ENCODE data around the gene TMEM41A.
"Not testable (repeated sequence)": the region's sequence is repeated elsewhere in the genome, so short reads cannot be mapped to it uniquely, and the experiment has no call there.

Gene TMEM41A

GRCh38 chr3:185489462-185489861 lies 9.4 kb downstream of the TMEM41A start:
- WGBS, 2 experiments, result 94 to 95% methylated on average over 3 of the region's 3 CpGs
- H3K27me3 ChIP-seq (ENCODE audit: control insufficient read depth, insufficient read depth, low read length, poor library complexity, severe bottlenecking), result no peaks in the 10 kb centered on the region
- no peak overlapping the region for H3K4me3 ChIP-seq (ENCODE audit: insufficient read depth, low read depth, low read length)
- no peaks in the 10 kb centered on the region for H3K9me3 ChIP-seq (ENCODE audit: control insufficient read depth, low read length)
- H3K4me1 ChIP-seq (ENCODE audit: control insufficient read depth, insufficient read depth, low read length), result no peaks in the 10 kb centered on the region
- no peak overlapping the region for H3K27ac ChIP-seq (ENCODE audit: insufficient read depth, low read depth, low read length, poor library complexity, severe bottlenecking)
- H3K36me3 ChIP-seq (ENCODE audit: control insufficient read depth, insufficient read depth, low read length), result peaks cover 7% of the 10 kb centered on the region

GRCh38 chr3:185488465-185488864 lies 10.4 kb downstream of the TMEM41A start:
- H3K4me1 ChIP-seq (ENCODE audit: control insufficient read depth, insufficient read depth, low read length), result no peaks in the 10 kb centered on the region
- no peak overlapping the region for H3K27ac ChIP-seq (ENCODE audit: insufficient read depth, low read depth, low read length, poor library complexity, severe bottlenecking)
- no peaks in the 10 kb centered on the region for H3K27me3 ChIP-seq (ENCODE audit: control insufficient read depth, insufficient read depth, low read length, poor library complexity, severe bottlenecking)
- H3K36me3 ChIP-seq (ENCODE audit: control insufficient read depth, insufficient read depth, low read length), result no peaks in the 10 kb centered on the region
- H3K4me3 ChIP-seq (ENCODE audit: insufficient read depth, low read depth, low read length), result no peak overlapping the region
- whole genome bisulfite sequencing, 2 experiments, result 92 to 93% methylated on average over 5 of the region's 5 CpGs
- H3K9me3 ChIP-seq (ENCODE audit: control insufficient read depth, low read length), result no peaks in the 10 kb centered on the region

GRCh38 chr3:185486394-185486793 lies 12.4 kb downstream of the TMEM41A start:
- no peaks in the 10 kb centered on the region for H3K4me1 ChIP-seq (ENCODE audit: control insufficient read depth, insufficient read depth, low read length)
- H3K27me3 ChIP-seq (ENCODE audit: control insufficient read depth, insufficient read depth, low read length, poor library complexity, severe bottlenecking), result no peaks in the 10 kb centered on the region
- H3K36me3 ChIP-seq (ENCODE audit: control insufficient read depth, insufficient read depth, low read length), result no peaks in the 10 kb centered on the region
- 94 to 95% methylated on average over 5 of the region's 5 CpGs for WGBS, 2 experiments
- no peak overlapping the region for H3K4me3 ChIP-seq (ENCODE audit: insufficient read depth, low read depth, low read length)
- no peak overlapping the region for H3K27ac ChIP-seq (ENCODE audit: insufficient read depth, low read depth, low read length, poor library complexity, severe bottlenecking)
- H3K9me3 ChIP-seq (ENCODE audit: control insufficient read depth, low read length), result no peaks in the 10 kb centered on the region

GRCh38 chr3:185484296-185484695 lies 14.5 kb downstream of the TMEM41A start:
- no peak overlapping the region for H3K27ac ChIP-seq (ENCODE audit: insufficient read depth, low read depth, low read length, poor library complexity, severe bottlenecking)
- H3K36me3 ChIP-seq (ENCODE audit: control insufficient read depth, insufficient read depth, low read length), result no peaks in the 10 kb centered on the region
- H3K4me3 ChIP-seq (ENCODE audit: insufficient read depth, low read depth, low read length), result no peak overlapping the region
- H3K4me1 ChIP-seq (ENCODE audit: control insufficient read depth, insufficient read depth, low read length), result no peaks in the 10 kb centered on the region
- no peaks in the 10 kb centered on the region for H3K9me3 ChIP-seq (ENCODE audit: control insufficient read depth, low read length)
- H3K27me3 ChIP-seq (ENCODE audit: control insufficient read depth, insufficient read depth, low read length, poor library complexity, severe bottlenecking), result no peaks in the 10 kb centered on the region
- WGBS, 2 experiments, result 91 to 96% methylated on average over 3 of the region's 3 CpGs

- Histone ChIP-seq H3K36me3 (ENCODE audit: control insufficient read depth, insufficient read depth, low read length) (no peaks in the 10 kb centered on the region), H3K27me3 (ENCODE audit: control insufficient read depth, insufficient read depth, low read length, poor library complexity, severe bottlenecking) (no peaks in the 10 kb centered on the region), H3K27ac (ENCODE audit: insufficient read depth, low read depth, low read length, poor library complexity, severe bottlenecking) (no peak overlapping the region), H3K4me1 (ENCODE audit: control insufficient read depth, insufficient read depth, low read length) (no peaks in the 10 kb centered on the region), H3K4me3 (ENCODE audit: insufficient read depth, low read depth, low read length) (no peak overlapping the region), H3K9me3 (ENCODE audit: control insufficient read depth, low read length) (no peaks in the 10 kb centered on the region)
- 82 to 100% methylated on average over 1 of the region's 2 CpGs for WGBS, 2 experiments
These were observed 19.4 kb downstream of the TMEM41A start for GRCh38 chr3:185479373-185479945.

GRCh38 chr3:185477316-185477715 lies 21.5 kb downstream of the TMEM41A start:
- H3K4me3 ChIP-seq (ENCODE audit: insufficient read depth, low read depth, low read length), result no peak overlapping the region
- no peaks in the 10 kb centered on the region for H3K36me3 ChIP-seq (ENCODE audit: control insufficient read depth, insufficient read depth, low read length)
- no peaks in the 10 kb centered on the region for H3K4me1 ChIP-seq (ENCODE audit: control insufficient read depth, insufficient read depth, low read length)
- no peak overlapping the region for H3K27ac ChIP-seq (ENCODE audit: insufficient read depth, low read depth, low read length, poor library complexity, severe bottlenecking)
- no peaks in the 10 kb centered on the region for H3K27me3 ChIP-seq (ENCODE audit: control insufficient read depth, insufficient read depth, low read length, poor library complexity, severe bottlenecking)
- H3K9me3 ChIP-seq (ENCODE audit: control insufficient read depth, low read length), result no peaks in the 10 kb centered on the region
- WGBS, 2 experiments, result 91 to 92% methylated on average over 3 of the region's 3 CpGs

GRCh38 chr3:185474922-185475321 lies 23.9 kb downstream of the TMEM41A start:
- H3K4me1 ChIP-seq (ENCODE audit: control insufficient read depth, insufficient read depth, low read length); H3K4me3 ChIP-seq (ENCODE audit: insufficient read depth, low read depth, low read length); H3K9me3 ChIP-seq (ENCODE audit: control insufficient read depth, low read length); H3K36me3 ChIP-seq (ENCODE audit: control insufficient read depth, insufficient read depth, low read length); H3K27me3 ChIP-seq (ENCODE audit: control insufficient read depth, insufficient read depth, low read length, poor library complexity, severe bottlenecking); H3K27ac ChIP-seq (ENCODE audit: insufficient read depth, low read depth, low read length, poor library complexity, severe bottlenecking): not testable (repeated sequence)
- 85 to 98% methylated on average over 4 of the region's 6 CpGs for WGBS, 2 experiments

GRCh38 chr3:185473290-185473815 lies 25.5 kb downstream of the TMEM41A start:
- Histone ChIP-seq H3K9me3 (ENCODE audit: control insufficient read depth, low read length) (no peaks in the 10 kb centered on the region), H3K27ac (ENCODE audit: insufficient read depth, low read depth, low read length, poor library complexity, severe bottlenecking) (no peak overlapping the region), H3K36me3 (ENCODE audit: control insufficient read depth, insufficient read depth, low read length) (no peaks in the 10 kb centered on the region), H3K27me3 (ENCODE audit: control insufficient read depth, insufficient read depth, low read length, poor library complexity, severe bottlenecking) (no peaks in the 10 kb centered on the region), H3K4me3 (ENCODE audit: insufficient read depth, low read depth, low read length) (no peak overlapping the region), H3K4me1 (ENCODE audit: control insufficient read depth, insufficient read depth, low read length) (no peaks in the 10 kb centered on the region)
- WGBS, 2 experiments, result 90 to 91% methylated on average over 14 to 15 of the region's 15 CpGs

- no peaks in the 10 kb centered on the region for H3K27me3 ChIP-seq (ENCODE audit: control insufficient read depth, insufficient read depth, low read length, poor library complexity, severe bottlenecking)
- no peak overlapping the region for H3K27ac ChIP-seq (ENCODE audit: insufficient read depth, low read depth, low read length, poor library complexity, severe bottlenecking)
- H3K9me3 ChIP-seq (ENCODE audit: control insufficient read depth, low read length), result no peaks in the 10 kb centered on the region
- no peak overlapping the region for H3K4me3 ChIP-seq (ENCODE audit: insufficient read depth, low read depth, low read length)
- no peaks in the 10 kb centered on the region for H3K4me1 ChIP-seq (ENCODE audit: control insufficient read depth, insufficient read depth, low read length)
- 19 to 24% methylated on average over 3 of the region's 3 CpGs for WGBS, 2 experiments
- H3K36me3 ChIP-seq (ENCODE audit: control insufficient read depth, insufficient read depth, low read length), result no peaks in the 10 kb centered on the region
These were observed 28.5 kb downstream of the TMEM41A start for GRCh38 chr3:185470323-185470722.

- Histone ChIP-seq H3K4me1 (ENCODE audit: control insufficient read depth, insufficient read depth, low read length) (no peaks in the 10 kb centered on the region), H3K27ac (ENCODE audit: insufficient read depth, low read depth, low read length, poor library complexity, severe bottlenecking) (no peak overlapping the region), H3K36me3 (ENCODE audit: control insufficient read depth, insufficient read depth, low read length) (no peaks in the 10 kb centered on the region), H3K9me3 (ENCODE audit: control insufficient read depth, low read length) (no peaks in the 10 kb centered on the region), H3K4me3 (ENCODE audit: insufficient read depth, low read depth, low read length) (no peak overlapping the region), H3K27me3 (ENCODE audit: control insufficient read depth, insufficient read depth, low read length, poor library complexity, severe bottlenecking) (no peaks in the 10 kb centered on the region)
- WGBS, 2 experiments, result 91 to 93% methylated on average over 3 of the region's 3 CpGs
These were observed 29.3 kb downstream of the TMEM41A start for GRCh38 chr3:185469542-185469941.

GRCh38 chr3:185466123-185466522 lies 32.7 kb downstream of the TMEM41A start:
- H3K9me3 ChIP-seq (ENCODE audit: control insufficient read depth, low read length); H3K4me3 ChIP-seq (ENCODE audit: insufficient read depth, low read depth, low read length); H3K36me3 ChIP-seq (ENCODE audit: control insufficient read depth, insufficient read depth, low read length); H3K27me3 ChIP-seq (ENCODE audit: control insufficient read depth, insufficient read depth, low read length, poor library complexity, severe bottlenecking); H3K27ac ChIP-seq (ENCODE audit: insufficient read depth, low read depth, low read length, poor library complexity, severe bottlenecking); H3K4me1 ChIP-seq (ENCODE audit: control insufficient read depth, insufficient read depth, low read length): not testable (repeated sequence)
- 91 to 94% methylated on average over 5 of the region's 5 CpGs for WGBS, 2 experiments

Data from ectodermal cell (in vitro differentiated cells).